A549 (cell line): ENCODE measurements around the gene KRTAP5-4. TPM values are rescaled to one million over a fixed set of nuclear protein-coding genes. Genes with fewer than 3 reads are reported as not detected.

Experiments used
- ATAC-seq, 2 experiments: fragments of 200-7000 bp in 1 of 2; fragments of >200 bp in 1 of 2; cut with Nextera tagmentation in 1 of 2; cut with Tn5 transposase in 1 of 2; 3 replicates each; pipeline versions ENCODE4 v1.8.0 to v1.9.1; 2018 to 2020; ENCODE audit warnings: mild to moderate bottlenecking in 1 of 2, moderate library complexity in 1 of 2
- CTCF ChIA-PET: fragments of 300-600 bp; sonication (Branson Sonifier 250); formaldehyde crosslinking; extraction: SDS; loops from one replicate; lab custom pipeline; 2021; ENCODE audit warnings: antibody characterized with exemption, inconsistent platforms; lab: Yijun Ruan, JAX
- POLR2A ChIA-PET: fragments of 350-600 bp; formaldehyde crosslinking; extraction: SDS; loops from one replicate; lab custom pipeline; 2021; ENCODE audit warnings: antibody characterized with exemption, inconsistent platforms; lab: Yijun Ruan, JAX
- DNase-seq, 2 experiments: peaks; one replicate each; pipeline versions ENCODE4 v3.0.0 to v3.0.0-alpha.2; 2011 to 2016; ENCODE audit warnings: low read depth in 1 of 2, low spot score in 1 of 2
- FAIRE-seq: peaks from 2 replicates; lab custom pipeline; 2011; peaks lifted over from hg19 to GRCh38; lab: Jason Lieb, UNC
- H3K27ac ChIP-seq, 2 experiments: fragments of >200 bp; sonication (Bioruptor Twin); formaldehyde crosslinking; 3 replicates each; pipeline ENCODE4 v1.5.1; 2016 to 2017
- H3K4me1 ChIP-seq: fragments of >200 bp; sonication (Bioruptor Twin); formaldehyde crosslinking; 3 replicates; pipeline ENCODE4 v1.6.1; 2016
- H3K4me2 ChIP-seq: fragments of >200 bp; sonication (Bioruptor Twin); formaldehyde crosslinking; 3 replicates; pipeline ENCODE4 v1.6.1; 2016
- H3K4me3 ChIP-seq: fragments of >200 bp; sonication (Bioruptor Twin); formaldehyde crosslinking; 3 replicates; pipeline ENCODE4 v1.5.1; 2016
- H3K9me3 ChIP-seq: fragments of >200 bp; sonication (Bioruptor Twin); formaldehyde crosslinking; 3 replicates; pipeline ENCODE4 v1.6.1; 2016
- CBX2 ChIP-seq: fragments of 200-600 bp; sonication (generic); IDR thresholded peaks from 2 replicates; pipeline ENCODE4 v1.6.1; 2016; ENCODE audit warnings: low read depth, mild to moderate bottlenecking, borderline replicate concordance
- CHD2 ChIP-seq: fragments of 150-350 bp; IDR thresholded peaks from 2 replicates; pipeline ENCODE4 v1.6.1; 2014; ENCODE audit warnings: low read length; ENCODE audit not compliant: partially characterized antibody
- EP300 ChIP-seq, 2 experiments: fragments of >200 bp; sonication (Bioruptor Twin); formaldehyde crosslinking; IDR thresholded peaks; 2 replicates in 1 of 2; 3 replicates in 1 of 2; pipeline ENCODE4 v1.6.1; 2016 to 2017
- FOSL2 ChIP-seq, 2 experiments: fragments of 450-650 bp in 1 of 2; fragments of >200 bp in 1 of 2; sonication (Bioruptor Twin) in 1 of 2; formaldehyde crosslinking; IDR thresholded peaks; 2 replicates each; pipeline versions ENCODE4 v1.5.0 to v1.6.1; 2016 to 2020; ENCODE audit warnings: mild to moderate bottlenecking in 1 of 2, moderate library complexity in 1 of 2
- HDAC2 ChIP-seq: fragments of 200-600 bp; sonication (generic); IDR thresholded peaks from 2 replicates; pipeline ENCODE4 v1.6.1; 2016
- JUN ChIP-seq, 2 experiments: fragments of >200 bp; sonication (Bioruptor Twin); formaldehyde crosslinking; IDR thresholded peaks; 2 replicates in 1 of 2; 3 replicates in 1 of 2; pipeline ENCODE4 v1.6.1; 2016 to 2017
- JUNB ChIP-seq: fragments of >200 bp; sonication (Bioruptor Twin); formaldehyde crosslinking; IDR thresholded peaks from 2 replicates; pipeline ENCODE4 v1.6.1; 2016
- MAFK ChIP-seq: fragments of 450-650 bp; IDR thresholded peaks from 2 replicates; pipeline ENCODE4 v1.6.1; 2014; ENCODE audit not compliant: partially characterized antibody
- NR3C1 ChIP-seq: fragments of >200 bp; sonication (Bioruptor Twin); formaldehyde crosslinking; IDR thresholded peaks from 3 replicates; pipeline ENCODE4 v1.6.1; 2017
- PHF8 ChIP-seq: fragments of 200-600 bp; sonication (generic); IDR thresholded peaks from 2 replicates; pipeline ENCODE4 v1.6.1; 2016; ENCODE audit warnings: low read depth, mild to moderate bottlenecking, antibody characterized with exemption, moderate library complexity, borderline replicate concordance
- POLR2AphosphoS2 ChIP-seq: conservative IDR thresholded peaks from 2 replicates; pipeline ENCODE4 v1.6.1; 2012; ENCODE audit warnings: low read length, improper control_type of control experiment, inconsistent platforms
- RNF2 ChIP-seq: fragments of 200-600 bp; sonication (generic); IDR thresholded peaks from 2 replicates; pipeline ENCODE4 v1.6.1; 2016; ENCODE audit warnings: low read depth, mild to moderate bottlenecking, antibody characterized with exemption, moderate library complexity, borderline replicate concordance
- SMC3 ChIP-seq: fragments of >200 bp; sonication (Bioruptor Twin); formaldehyde crosslinking; IDR thresholded peaks from 3 replicates; pipeline ENCODE4 v1.6.1; 2018; ENCODE audit warnings: inconsistent platforms
- TFCP2L1 ChIP-seq: fragments of 250-450 bp; sonication (Bioruptor Pico); IDR thresholded peaks from 2 replicates; pipeline ENCODE4 v1.5.0; 2021; ENCODE audit warnings: mild to moderate bottlenecking
- ZFP36 ChIP-seq: fragments of 450-650 bp; IDR thresholded peaks from 2 replicates; pipeline ENCODE4 v1.6.1; 2014; ENCODE audit warnings: borderline replicate concordance; ENCODE audit not compliant: partially characterized antibody
- ZNF302 ChIP-seq: fragments of 250-450 bp; sonication (Bioruptor Pico); IDR thresholded peaks from 2 replicates; pipeline ENCODE4 v1.9.0; 2021; ENCODE audit warnings: inconsistent platforms, mild to moderate bottlenecking, moderate library complexity
- ZSCAN20 ChIP-seq: fragments of 250-450 bp; sonication (Bioruptor Pico); IDR thresholded peaks from 2 replicates; pipeline ENCODE4 v1.8.0; 2022; ENCODE audit warnings: mild to moderate bottlenecking, moderate library complexity
- WGBS: methylation state at CpG from one replicate; pipeline ENCODE4 v1.1.6; 2017; ENCODE audit errors: missing lambda C conversion rate; 5-methylcytosine and 5-hydroxymethylcytosine counted together
- polyA plus RNA-seq, 4 experiments: library from polyadenylated mRNA; depleted of rRNA in 3 of 4; stranded (reverse); fragments of >200 nt; fragmentation: RNase III in 1 of 4; extraction: RNeasy Plus Mini Kit Qiagen cat#74134 plus additional on column Dnase treatment in 1 of 4; gene quantifications; 2 replicates in 3 of 4; 3 replicates in 1 of 4; pipeline ENCODE4 v1.2.3, GENCODE V29; 2011 to 2017
- TF ChIP-seq, protein P1 (sequence below): fragments of 250-450 bp; sonication (Bioruptor Pico); IDR thresholded peaks from 2 replicates; pipeline ENCODE4 v1.5.0; 2020; ENCODE audit warnings: low read depth, mild to moderate bottlenecking, moderate library complexity

Gene KRTAP5-4
- polyA plus RNA-seq, 2 of the 4 experiments (the other 2 are of a cell fraction), result not detected

DNA sequence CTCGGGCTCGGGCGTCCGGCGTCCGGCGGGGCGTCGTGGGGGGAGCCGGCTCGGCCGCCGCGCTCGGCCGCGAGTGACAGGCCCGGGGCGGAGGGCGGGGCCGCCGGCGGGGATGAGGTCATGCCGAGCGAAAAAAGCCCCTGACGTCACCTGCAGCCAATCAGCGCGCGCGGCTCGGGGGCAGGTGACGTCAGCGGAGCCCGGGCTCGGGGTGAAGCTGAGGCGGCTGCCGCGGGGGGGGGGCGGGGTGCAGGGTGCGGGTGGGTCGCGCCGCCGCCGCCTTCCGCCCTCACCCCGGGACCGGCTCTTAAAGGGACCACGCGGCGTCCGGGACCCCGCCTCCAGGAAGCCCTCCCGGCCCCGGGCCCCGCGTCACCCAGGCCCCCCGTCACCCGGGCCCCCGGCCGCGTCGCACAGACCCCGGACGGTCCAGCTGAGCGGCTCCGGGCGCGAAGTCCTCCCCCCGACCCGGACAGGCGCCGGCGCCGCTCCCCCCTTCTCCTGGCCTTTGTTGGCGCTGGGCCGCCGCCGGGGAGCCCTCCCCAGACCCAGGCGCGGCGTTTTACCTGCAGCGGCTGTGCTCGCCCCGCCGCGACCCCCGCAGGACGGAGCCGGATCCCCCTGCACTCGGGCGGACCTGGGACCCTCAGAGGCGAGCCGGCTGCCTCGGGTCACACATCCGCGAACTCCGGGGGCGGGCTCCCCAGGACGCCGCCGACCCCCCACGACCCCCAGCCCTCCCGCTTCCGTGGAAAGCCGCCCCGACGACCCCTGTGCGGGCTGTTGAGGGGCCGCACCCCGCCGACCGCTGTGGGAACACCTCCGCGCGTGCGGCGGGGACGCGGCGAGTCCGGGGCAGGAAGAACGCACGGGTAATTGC, 49.5 kb downstream of the KRTAP5-4 start, which contains the start of gene DUSP8:
Gene DUSP8, minus strand, starts transcription at position 75 of the 880 bp plus-strand sequence. CDS start 6,445 bp downstream, outside the sequence.
- H3K4me3 ChIP-seq, result peak within 1 kb of the TSS; percentile 74
- DNase-seq, result peak; percentile 87 to 90
- peak; percentile 13 to 35 for ATAC-seq
- peaks cover 37% of the 10 kb centered on the region for H3K4me1 ChIP-seq
- POLR2A ChIA-PET, result interaction anchor here (0.6 to 1.0 kb wide), 3 partner anchors 13 to 17 kb away, joined by 3 to 4 read pairs (median 3); no protein-coding TSS in a partner anchor
- H3K4me2 ChIP-seq, result peak within 1 kb of the TSS; percentile 99
- CTCF ChIA-PET, result interaction anchor here (1.1 to 26.3 kb wide), 5 partner anchors 13 to 279 kb away, joined by 3 to 719 read pairs (median 48); partner anchors contain the start of gene KRTAP5-2
- peaks cover under 1% of the 10 kb centered on the region; the same call in 2 of the 3 replicates for H3K9me3 ChIP-seq
- no peak for TF ChIP-seq POLR2AphosphoS2
- TF ChIP-seq SMC3, result no peak
- peak; percentile 38; the same call in 1 of the 2 replicates for TF ChIP-seq PHF8
- TF ChIP-seq NR3C1, result no peak
- TF ChIP-seq EP300 (IDR thresholded peaks at IDR 0.05), result peak in 1 of 2 experiments; percentile 23; a peak in 1 of 5 replicates
- peak in 1 of 2 experiments; percentile 68; a peak in 3 of 5 replicates for TF ChIP-seq JUN (IDR thresholded peaks at IDR 0.05)
- no peak for TF ChIP-seq ZSCAN20 (CRISPR knock-in tag)
- no peak for TF ChIP-seq FOSL2 (IDR thresholded peaks at IDR 0.05)
- TF ChIP-seq FOSL2 (CRISPR knock-in tag; IDR thresholded peaks at IDR 0.05), result peak; percentile 78
- no peak for TF ChIP-seq HDAC2
- no peak for TF ChIP-seq ZFP36
- no peak for TF ChIP-seq RNF2
- no CpG with 5 or more reads among the region's 124 CpGs for WGBS
- peak within 1 kb of the TSS; percentile 89 to 95 for H3K27ac ChIP-seq
- FAIRE-seq, result no peak

DNA sequence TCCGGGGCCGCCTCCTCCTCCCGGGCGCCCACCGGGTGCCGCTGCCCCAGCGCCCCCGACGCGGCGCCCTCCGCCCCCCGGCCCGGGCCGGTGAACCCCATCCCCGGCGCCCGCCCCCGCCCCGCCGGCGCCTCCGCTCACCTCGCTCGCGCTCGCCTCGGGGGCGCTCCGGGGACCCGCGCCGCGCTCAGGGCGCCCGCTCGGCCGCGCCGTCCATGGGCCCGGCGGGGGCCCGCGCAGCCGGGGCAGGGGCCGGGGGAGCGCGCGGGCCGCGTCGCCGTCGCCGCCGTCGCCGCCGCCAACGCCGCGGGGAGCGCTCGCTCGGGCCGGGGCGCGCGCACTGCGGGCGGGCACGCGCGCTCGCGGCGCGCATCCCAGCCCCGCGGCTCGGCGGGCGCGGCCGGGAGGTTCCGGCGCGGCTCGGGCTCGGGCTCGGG, 50.2 kb downstream of the KRTAP5-4 start:
- peak overlapping the region; percentile 99 for H3K4me2 ChIP-seq

More for the DNA sequence above, 50.2 kb downstream of the KRTAP5-4 start:
- no peak for FAIRE-seq
- TF ChIP-seq, protein P1, sequence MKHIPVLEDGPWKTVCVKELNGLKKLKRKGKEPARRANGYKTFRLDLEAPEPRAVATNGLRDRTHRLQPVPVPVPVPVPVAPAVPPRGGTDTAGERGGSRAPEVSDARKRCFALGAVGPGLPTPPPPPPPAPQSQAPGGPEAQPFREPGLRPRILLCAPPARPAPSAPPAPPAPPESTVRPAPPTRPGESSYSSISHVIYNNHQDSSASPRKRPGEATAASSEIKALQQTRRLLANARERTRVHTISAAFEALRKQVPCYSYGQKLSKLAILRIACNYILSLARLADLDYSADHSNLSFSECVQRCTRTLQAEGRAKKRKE (CRISPR knock-in tag), result no peak
- TF ChIP-seq SMC3 (no peak), HDAC2 (no peak), JUNB (no peak), CBX2 (no peak), POLR2AphosphoS2 (no peak), MAFK (no peak), CHD2 (no peak), TFCP2L1 (CRISPR knock-in tag) (no peak), ZNF302 (no peak)
- TF ChIP-seq, all 56 proteins: peak for 0
- Histone ChIP-seq H3K4me1 (peaks cover 37% of the 10 kb centered on the region), H3K9me3 (no peaks in the 10 kb centered on the region), H3K4me3 (peak overlapping the region; percentile 74), H3K27ac (peak overlapping the region; percentile 89 to 95)
- no CpG with 5 or more reads among the region's 91 CpGs for WGBS
- ChIA-PET POLR2A (interaction anchor here (0.6 to 1.0 kb wide), 2 partner anchors 12 to 17 kb away, joined by 3 to 4 read pairs; no protein-coding TSS in a partner anchor), CTCF (interaction anchor here (1.3 to 26.3 kb wide), 2 partner anchors 12 to 29 kb away, joined by 3 to 719 read pairs; no protein-coding TSS in a partner anchor)
- DNase-seq (no peak), ATAC-seq (no peak)

Other genes with a start within 250 kb of the KRTAP5-4 start
- gene BRSK2, start 232.2 kb downstream of the KRTAP5-4 start, polyA plus RNA-seq (2011; rRNA removed), result 2.7 and 3.8 TPM in 2 replicates
- gene BRSK2, start 232.2 kb downstream of the KRTAP5-4 start, polyA plus RNA-seq (2017; fragmentation: RNase III; extraction: RNeasy Plus Mini Kit Qiagen cat#74134 plus additional on column Dnase treatment), result 9.1 to 10.1 TPM (median 9.7 TPM) in 3 replicates
- 25.4 and 32.0 TPM in 2 replicates for gene MOB2, start 135.4 kb downstream of the KRTAP5-4 start, polyA plus RNA-seq (2011; rRNA removed)
- 31.9 to 38.2 TPM (median 35.2 TPM) in 3 replicates for gene MOB2, start 135.4 kb downstream of the KRTAP5-4 start, polyA plus RNA-seq (2017; fragmentation: RNase III; extraction: RNeasy Plus Mini Kit Qiagen cat#74134 plus additional on column Dnase treatment)
- gene DUSP8, start 49.9 kb downstream of the KRTAP5-4 start, polyA plus RNA-seq (2011; rRNA removed), result 2.6 and 3.6 TPM in 2 replicates
- gene DUSP8, start 49.9 kb downstream of the KRTAP5-4 start, polyA plus RNA-seq (2017; fragmentation: RNase III; extraction: RNeasy Plus Mini Kit Qiagen cat#74134 plus additional on column Dnase treatment), result 0.59 to 1.2 TPM (median 0.72 TPM) in 3 replicates
- gene KRTAP5-1, start 36.9 kb downstream of the KRTAP5-4 start, polyA plus RNA-seq (2011; rRNA removed), result not detected in 2 replicates
- gene KRTAP5-1, start 36.9 kb downstream of the KRTAP5-4 start, polyA plus RNA-seq (2017; fragmentation: RNase III; extraction: RNeasy Plus Mini Kit Qiagen cat#74134 plus additional on column Dnase treatment), result not detected in 3 replicates
- gene KRTAP5-2, start 23.8 kb downstream of the KRTAP5-4 start, polyA plus RNA-seq (2011; rRNA removed), result not detected in 2 replicates
- not detected in 3 replicates for gene KRTAP5-2, start 23.8 kb downstream of the KRTAP5-4 start, polyA plus RNA-seq (2017; fragmentation: RNase III; extraction: RNeasy Plus Mini Kit Qiagen cat#74134 plus additional on column Dnase treatment)
- not detected in 2 replicates for gene KRTAP5-3, start 13.7 kb downstream of the KRTAP5-4 start, polyA plus RNA-seq (2011; rRNA removed)
- not detected in 3 replicates for gene KRTAP5-3, start 13.7 kb downstream of the KRTAP5-4 start, polyA plus RNA-seq (2017; fragmentation: RNase III; extraction: RNeasy Plus Mini Kit Qiagen cat#74134 plus additional on column Dnase treatment)
- gene KRTAP5-5, start 7.6 kb upstream of the KRTAP5-4 start, polyA plus RNA-seq (2011; rRNA removed), result not detected in 2 replicates
- gene KRTAP5-5, start 7.6 kb upstream of the KRTAP5-4 start, polyA plus RNA-seq (2017; fragmentation: RNase III; extraction: RNeasy Plus Mini Kit Qiagen cat#74134 plus additional on column Dnase treatment), result not detected in 3 replicates
- not detected in 2 replicates for gene KRTAP5-6, start 75.1 kb upstream of the KRTAP5-4 start, polyA plus RNA-seq (2011; rRNA removed)
- gene KRTAP5-6, start 75.1 kb upstream of the KRTAP5-4 start, polyA plus RNA-seq (2017; fragmentation: RNase III; extraction: RNeasy Plus Mini Kit Qiagen cat#74134 plus additional on column Dnase treatment), result not detected in 3 replicates
- 0.26 and 0.28 TPM in 2 replicates for gene IFITM10, start 128.5 kb upstream of the KRTAP5-4 start, polyA plus RNA-seq (2011; rRNA removed)
- 0.55 to 0.78 TPM (median 0.67 TPM) in 3 replicates for gene IFITM10, start 128.5 kb upstream of the KRTAP5-4 start, polyA plus RNA-seq (2017; fragmentation: RNase III; extraction: RNeasy Plus Mini Kit Qiagen cat#74134 plus additional on column Dnase treatment)
- 74.0 and 117 TPM in 2 replicates for gene CTSD, start 141.8 kb upstream of the KRTAP5-4 start, polyA plus RNA-seq (2011; rRNA removed)
- gene CTSD, start 141.8 kb upstream of the KRTAP5-4 start, polyA plus RNA-seq (2017; fragmentation: RNase III; extraction: RNeasy Plus Mini Kit Qiagen cat#74134 plus additional on column Dnase treatment), result 259 to 326 TPM (median 310 TPM) in 3 replicates
- not detected in 2 replicates for gene SYT8, start 212.9 kb upstream of the KRTAP5-4 start, polyA plus RNA-seq (2011; rRNA removed)
- 0.21 to 0.25 TPM (median 0.22 TPM) in 3 replicates for gene SYT8, start 212.9 kb upstream of the KRTAP5-4 start, polyA plus RNA-seq (2017; fragmentation: RNase III; extraction: RNeasy Plus Mini Kit Qiagen cat#74134 plus additional on column Dnase treatment)
- gene TNNI2, start 216.8 kb upstream of the KRTAP5-4 start, polyA plus RNA-seq (2011; rRNA removed), result not detected in 2 replicates
- not detected in 3 replicates for gene TNNI2, start 216.8 kb upstream of the KRTAP5-4 start, polyA plus RNA-seq (2017; fragmentation: RNase III; extraction: RNeasy Plus Mini Kit Qiagen cat#74134 plus additional on column Dnase treatment)
- 0.42 and 0.67 TPM in 2 replicates for gene LSP1, start 230.9 kb upstream of the KRTAP5-4 start, polyA plus RNA-seq (2011; rRNA removed)
- gene LSP1, start 230.9 kb upstream of the KRTAP5-4 start, polyA plus RNA-seq (2017; fragmentation: RNase III; extraction: RNeasy Plus Mini Kit Qiagen cat#74134 plus additional on column Dnase treatment), result 1.7 to 5.5 TPM (median 3.5 TPM) in 3 replicates